Neural cell (in vitro differentiated cells): Measurements from ENCODE around the gene TMEM164.

Experiments
- EP300 ChIP-seq: fragments of 450-650 bp; conservative IDR thresholded peaks from 2 replicates; pipeline ENCODE4 v1.6.1; 2014; ENCODE audit warnings: antibody characterized with exemption, mild to moderate bottlenecking, moderate library complexity; ENCODE audit not compliant: poor library complexity, severe bottlenecking
- EZH2 ChIP-seq: fragments of 200-600, 300-800 bp; shearing (Covaris generic), sonication (generic); IDR thresholded peaks from 2 replicates; pipeline ENCODE4 v1.6.1; 2014; ENCODE audit warnings: antibody characterized with exemption, low read length, borderline replicate concordance, mild to moderate bottlenecking; ENCODE audit not compliant: insufficient read depth, poor library complexity, severe bottlenecking
- RAD21 ChIP-seq: fragments of 450-650 bp; conservative IDR thresholded peaks from 2 replicates; pipeline ENCODE4 v1.6.1; 2014; ENCODE audit warnings: antibody characterized with exemption, mild to moderate bottlenecking, moderate library complexity
- TAF1 ChIP-seq: IDR thresholded peaks from 2 replicates; pipeline ENCODE4 v1.6.1; 2012; ENCODE audit warnings: low read depth
- TF ChIP-seq, protein P1 (sequence below): fragments of 450-650 bp; IDR thresholded peaks from 2 replicates; pipeline ENCODE4 v1.5.1; 2014; ENCODE audit warnings: antibody characterized with exemption, mild to moderate bottlenecking, moderate library complexity; ENCODE audit not compliant: poor library complexity, severe bottlenecking

- TF ChIP-seq, protein P1, sequence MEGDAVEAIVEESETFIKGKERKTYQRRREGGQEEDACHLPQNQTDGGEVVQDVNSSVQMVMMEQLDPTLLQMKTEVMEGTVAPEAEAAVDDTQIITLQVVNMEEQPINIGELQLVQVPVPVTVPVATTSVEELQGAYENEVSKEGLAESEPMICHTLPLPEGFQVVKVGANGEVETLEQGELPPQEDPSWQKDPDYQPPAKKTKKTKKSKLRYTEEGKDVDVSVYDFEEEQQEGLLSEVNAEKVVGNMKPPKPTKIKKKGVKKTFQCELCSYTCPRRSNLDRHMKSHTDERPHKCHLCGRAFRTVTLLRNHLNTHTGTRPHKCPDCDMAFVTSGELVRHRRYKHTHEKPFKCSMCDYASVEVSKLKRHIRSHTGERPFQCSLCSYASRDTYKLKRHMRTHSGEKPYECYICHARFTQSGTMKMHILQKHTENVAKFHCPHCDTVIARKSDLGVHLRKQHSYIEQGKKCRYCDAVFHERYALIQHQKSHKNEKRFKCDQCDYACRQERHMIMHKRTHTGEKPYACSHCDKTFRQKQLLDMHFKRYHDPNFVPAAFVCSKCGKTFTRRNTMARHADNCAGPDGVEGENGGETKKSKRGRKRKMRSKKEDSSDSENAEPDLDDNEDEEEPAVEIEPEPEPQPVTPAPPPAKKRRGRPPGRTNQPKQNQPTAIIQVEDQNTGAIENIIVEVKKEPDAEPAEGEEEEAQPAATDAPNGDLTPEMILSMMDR: no peak
- TF ChIP-seq RAD21 (no peak), EZH2 (no peak), EP300 (no peak), TAF1 (no peak)
Measured at GRCh38 chrX:110036162-110037033, 33.5 kb downstream of the TMEM164 start.
